Right forelimb (tissue), 1 donor: ENCODE data around the gene DNM3.

Experiments used
- DNase-seq: peaks from one replicate; pipeline ENCODE4 v3.0.0-alpha.2; 2018

Gene DNM3

DNA sequence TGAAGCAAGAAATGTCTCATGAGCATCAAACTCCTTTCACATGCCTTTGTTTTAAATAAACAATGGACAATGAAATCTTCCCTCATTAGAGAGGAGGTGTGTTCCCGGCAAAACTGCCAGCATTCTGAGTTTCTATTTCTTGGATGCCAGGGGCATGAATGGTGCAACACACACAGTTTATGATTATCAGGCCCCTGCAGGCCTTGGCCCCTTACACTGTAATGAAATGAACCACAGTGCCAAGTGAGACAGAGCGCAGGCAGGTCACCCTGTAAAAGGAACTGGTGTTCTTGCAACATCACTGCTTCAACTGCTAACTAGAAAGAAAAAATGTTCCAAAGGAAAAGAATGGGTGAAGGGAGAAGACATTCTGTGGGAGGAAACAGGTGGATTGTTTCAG, 606.3 kb downstream of the DNM3 start:
- DNase-seq = no peak

DNA sequence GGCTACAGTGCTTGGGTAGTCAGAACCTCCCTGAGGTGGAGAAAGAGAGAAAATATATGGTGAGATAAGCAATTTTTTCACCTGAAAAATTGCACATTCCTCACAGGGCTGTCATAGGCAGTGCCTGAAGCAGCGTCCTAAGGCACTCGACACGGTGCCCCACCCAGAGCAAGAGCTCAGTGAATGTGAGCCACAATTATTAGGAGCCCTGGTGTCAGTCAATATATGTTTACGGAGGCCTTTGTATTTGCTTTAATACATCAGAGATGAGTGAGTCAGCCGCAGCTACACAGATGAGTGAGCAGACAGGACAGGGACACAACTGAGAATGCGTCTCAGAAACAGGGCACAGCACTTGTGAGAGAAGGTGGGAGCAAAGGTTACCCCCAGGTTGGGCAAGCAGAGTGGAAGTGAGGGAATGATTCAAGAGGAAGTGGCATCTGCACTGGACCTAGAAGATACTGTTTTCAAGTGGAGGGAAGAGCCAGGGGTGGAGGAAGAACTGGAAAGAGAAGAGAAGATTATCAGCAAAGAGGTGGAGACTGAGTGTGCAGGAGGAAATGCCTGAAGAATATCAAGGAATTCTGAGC, 607.8 kb downstream of the DNM3 start:
- no peak for DNase-seq

DNA sequence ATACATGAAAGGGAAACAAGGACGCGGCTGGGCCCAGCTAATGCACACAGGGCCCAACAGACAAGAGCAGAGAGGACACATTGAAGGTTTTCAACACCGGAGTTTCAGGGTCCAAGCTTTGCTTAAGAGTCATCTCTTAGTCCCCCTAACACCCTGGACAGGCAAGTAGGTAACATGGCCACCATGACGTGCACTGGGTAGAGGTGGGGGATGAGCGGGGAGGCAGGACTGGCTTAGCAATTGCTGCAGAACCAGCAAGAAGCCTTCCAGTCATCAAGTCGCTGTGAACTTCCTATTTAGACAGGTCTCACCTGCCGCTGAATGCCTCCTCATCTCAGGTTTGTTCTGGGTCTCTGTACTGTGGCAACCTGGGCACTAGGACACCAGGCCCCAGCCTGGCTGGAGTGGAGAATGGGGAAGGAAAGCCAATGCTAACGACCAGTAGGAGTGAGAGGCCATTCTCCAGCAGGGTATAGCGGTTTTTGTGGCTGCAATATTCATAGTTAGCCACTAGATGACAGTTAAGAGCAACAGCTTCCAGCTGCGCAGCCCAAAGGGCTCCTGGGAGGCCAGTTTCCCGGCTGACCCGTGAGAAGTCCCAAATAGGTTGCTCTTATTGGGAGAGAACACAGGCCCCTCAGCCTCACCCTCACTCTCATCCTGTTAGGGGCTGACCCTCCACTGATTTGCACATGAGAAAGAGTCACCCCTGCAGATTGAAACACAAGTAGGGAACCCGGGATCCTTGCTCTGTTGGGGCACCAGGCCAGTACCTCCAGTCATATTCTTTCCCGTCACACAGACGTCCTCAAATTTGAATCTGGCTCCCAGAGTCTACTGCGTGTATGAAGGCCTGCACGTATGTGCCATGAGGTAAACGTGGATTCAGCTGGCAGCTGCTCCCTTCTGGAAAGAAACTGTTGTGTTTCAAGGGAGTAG, 608.6 kb downstream of the DNM3 start:
- DNase-seq = peak; percentile 61

DNA sequence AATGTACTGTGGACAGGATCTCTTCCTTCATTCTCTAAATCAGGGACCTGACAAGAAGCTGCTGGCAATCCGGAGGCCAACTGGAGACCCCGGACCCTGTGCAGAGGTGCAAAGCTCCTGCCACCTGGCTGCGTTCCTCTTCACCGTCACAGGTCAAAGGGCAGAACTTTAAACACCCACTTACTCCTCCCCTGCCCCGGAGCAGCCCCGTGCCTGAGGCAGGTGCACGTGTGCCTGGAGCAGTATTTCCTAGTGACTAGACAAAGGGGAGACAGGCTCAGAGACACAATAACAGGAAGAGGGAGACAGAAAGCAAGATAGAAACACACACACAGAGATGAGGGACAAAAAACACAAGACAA, 609.2 kb downstream of the DNM3 start:
- no peak for DNase-seq

DNA sequence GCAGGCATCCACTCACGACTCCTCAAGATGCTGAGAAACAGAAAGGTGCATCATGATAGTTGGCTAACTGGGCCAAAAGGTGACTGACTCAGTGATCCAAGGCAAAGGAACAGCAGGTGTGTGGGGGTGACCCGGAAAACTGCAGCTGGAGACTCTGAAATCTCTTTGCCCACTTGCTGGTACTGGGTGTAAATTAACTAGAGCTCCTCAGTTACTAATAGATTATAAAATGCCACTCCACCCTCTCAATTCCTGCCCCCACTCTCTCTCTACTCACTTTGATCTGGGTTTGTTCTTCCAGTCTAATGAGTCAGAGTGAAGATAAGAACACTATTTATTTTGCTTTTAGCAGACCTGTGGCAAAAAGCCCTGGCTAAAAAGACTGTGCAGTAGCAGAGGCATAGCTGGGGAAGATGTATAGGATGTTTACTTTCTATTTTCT, 609.7 kb downstream of the DNM3 start:
- DNase-seq = no peak

DNA sequence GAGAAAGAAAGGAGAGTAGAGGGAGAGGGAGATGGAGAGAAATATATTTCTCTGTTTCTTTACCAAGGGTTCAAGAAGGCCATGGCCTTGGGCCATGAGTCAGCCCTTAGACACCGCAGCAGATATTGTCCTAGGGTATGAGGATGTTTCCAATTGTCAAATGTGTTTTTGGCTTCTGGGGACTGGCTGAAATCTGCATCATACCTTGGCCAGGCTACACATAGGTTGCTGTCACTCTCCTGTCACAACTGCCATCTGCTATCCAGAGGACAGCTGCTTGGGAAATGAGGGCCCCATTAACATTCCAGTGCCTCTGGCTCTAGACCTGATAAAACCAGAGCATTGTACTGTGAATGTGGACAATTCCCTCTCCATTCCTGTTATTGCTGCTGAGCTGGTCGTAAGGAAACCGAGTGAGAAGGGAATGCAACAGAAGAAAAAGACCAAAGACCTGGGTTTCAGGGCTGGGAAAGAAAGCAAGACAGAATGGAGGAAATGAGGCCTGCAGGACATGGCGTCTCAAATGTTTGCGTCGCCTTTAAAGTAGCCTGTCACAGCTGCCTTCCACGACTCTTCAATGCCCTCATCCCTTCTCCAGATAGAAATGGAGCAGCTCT, 611.3 kb downstream of the DNM3 start:
- DNase-seq = no peak

DNA sequence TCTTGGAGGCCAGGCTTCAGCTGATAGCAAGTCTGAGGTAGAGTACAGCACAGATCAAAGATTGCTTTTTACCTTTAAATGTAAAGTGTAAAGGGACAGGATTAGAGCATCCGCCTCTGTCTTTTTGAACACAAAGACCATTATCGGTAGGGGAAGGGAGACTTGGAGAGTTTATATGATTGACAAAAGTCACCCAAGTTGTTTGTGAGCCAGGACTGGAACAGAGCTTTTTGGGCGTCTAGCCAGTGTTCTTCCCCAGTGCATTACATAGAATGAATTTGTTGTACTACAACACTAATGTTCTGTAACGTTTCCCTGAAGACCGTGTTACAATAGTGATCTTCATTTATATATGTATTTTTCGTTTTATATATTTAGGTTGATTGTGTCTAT, 611.9 kb downstream of the DNM3 start:
- DNase-seq = no peak

DNA sequence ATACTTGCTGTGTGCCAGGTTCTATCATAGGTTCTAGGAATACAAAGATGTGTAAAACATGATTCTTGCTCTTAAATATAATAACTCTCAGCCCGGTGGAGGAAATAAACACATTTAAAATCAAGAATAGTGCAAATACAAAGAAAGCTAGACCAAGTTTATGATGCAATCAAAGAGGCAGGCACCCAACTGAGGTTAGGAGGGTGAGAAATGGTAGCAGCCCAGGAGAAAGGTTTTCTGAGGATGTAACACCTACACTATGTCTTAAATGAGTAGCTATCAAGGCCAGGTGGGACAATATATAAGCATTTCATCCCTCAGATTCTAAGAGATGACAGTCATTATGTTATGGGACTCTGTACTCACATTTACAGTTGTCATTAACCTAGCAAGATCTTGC, 612.3 kb downstream of the DNM3 start:
- no peak for DNase-seq

DNA sequence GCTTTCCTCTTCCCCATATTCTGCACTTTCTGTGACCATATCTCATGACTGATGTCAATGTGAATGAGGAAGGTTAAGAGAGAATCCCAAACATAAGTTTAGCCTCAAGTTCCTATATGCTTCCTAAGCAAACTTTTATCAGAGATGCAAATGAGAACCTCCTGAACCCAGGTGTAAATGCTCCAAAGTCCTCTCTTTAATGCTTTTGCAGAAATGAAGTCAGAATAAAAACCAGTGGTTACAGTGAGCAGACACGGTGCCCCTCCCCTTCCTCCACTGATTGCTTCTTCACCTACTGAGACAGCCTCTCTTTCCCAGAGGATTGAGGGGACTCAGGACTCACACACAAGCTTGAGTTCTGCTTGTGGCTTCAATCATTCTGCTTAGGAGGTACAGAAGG, 614.2 kb downstream of the DNM3 start:
- DNase-seq = no peak

DNA sequence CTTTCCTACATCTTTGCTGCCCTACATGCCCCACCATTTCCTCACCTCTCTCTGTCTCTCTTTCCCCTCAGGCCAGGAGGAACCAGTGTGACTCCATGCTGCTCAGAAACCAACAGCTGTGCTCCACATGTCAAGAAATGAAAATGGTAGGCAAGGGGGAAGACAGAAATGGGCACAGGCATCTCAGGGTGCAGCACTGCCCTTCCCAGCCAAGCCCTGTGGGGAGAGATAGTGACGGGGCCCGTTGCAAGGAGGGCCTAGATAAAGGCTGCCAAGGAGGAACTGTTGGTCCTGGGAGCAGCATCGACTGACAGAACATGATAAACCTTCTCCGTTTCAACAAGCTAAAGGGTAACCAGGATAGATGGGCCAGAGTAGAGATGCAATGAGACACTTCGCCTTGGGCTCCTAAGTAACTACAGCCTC, 615.1 kb downstream of the DNM3 start:
- no peak for DNase-seq

DNA sequence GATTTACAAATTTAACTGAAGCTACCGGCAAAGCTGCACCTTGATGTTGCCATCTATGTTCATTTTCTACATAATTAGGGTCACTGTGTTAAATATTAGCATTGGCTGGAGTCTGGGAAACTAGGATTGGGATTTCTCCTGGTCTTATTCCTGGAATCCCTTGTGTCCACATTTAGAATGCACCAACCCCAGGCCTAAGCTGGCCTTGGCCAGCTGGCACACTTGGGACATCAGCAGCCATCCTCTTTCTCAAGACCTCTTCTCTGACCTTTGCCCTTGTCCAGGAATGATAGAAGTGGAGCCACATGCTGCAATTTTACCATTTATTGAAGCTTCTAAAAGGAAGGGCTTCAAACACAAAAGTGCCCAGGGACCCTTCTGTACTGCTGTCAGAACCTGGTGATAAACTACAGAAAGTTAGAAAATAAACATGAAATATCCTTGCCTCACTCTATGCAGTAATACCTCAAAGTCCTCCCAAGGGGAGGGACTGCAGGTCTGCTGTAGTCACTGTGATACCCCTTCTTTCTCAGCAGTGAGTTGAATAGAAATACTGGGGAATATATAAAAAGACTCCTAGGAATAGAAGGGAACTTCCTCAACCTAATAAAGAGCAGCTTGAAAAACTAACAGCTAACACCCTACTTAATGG, 616.3 kb downstream of the DNM3 start:
- DNase-seq = no peak

DNA sequence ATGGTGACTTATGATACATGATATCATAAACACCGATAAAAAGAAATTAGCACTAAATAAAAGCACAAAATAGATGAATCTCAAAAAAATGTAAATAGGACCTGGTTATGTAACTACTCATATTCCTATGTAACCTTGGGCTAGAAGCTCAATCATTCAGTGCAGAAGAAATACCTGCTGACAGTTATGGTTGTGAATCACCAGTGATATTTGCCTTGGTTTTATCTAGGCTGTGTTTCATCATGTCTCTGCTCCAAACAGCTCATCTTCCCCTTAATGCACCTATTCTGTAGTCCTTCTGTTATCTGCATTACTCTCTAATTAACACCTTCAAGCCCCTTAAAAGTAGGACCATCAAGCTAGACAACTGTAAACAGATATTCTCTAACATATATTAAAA, 618.9 kb downstream of the DNM3 start:
- no peak for DNase-seq

DNA sequence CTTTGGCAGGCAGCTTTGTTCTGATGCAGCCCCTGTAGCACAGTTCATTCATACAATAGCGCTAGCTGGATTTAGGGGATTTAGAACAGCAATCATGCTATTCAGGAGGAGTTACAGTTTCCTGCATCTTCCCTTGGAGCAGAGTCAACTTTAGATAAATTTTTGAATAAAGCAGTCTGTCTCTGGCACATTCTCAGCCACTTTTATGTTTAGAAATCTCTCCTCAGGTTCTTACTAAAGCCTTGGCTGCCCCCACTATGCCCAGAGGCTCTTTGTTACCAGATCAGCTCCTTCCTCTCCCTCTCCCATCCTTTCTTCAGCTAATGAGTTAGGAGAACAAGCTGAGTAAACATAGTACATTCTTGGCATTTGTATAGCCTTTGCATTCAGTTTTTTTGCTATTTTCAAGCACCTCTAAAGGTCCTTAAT, 619.6 kb downstream of the DNM3 start:
- no peak for DNase-seq
